GM12873 (cell line): ENCODE measurements around the gene SIGLEC1.

Experiments
- TF ChIP-seq, protein P1 (sequence below): IDR thresholded peaks from 2 replicates; pipeline ENCODE4 v1.5.1; 2012; ENCODE audit warnings: low read depth, mild to moderate bottlenecking, moderate library complexity, low read length, control low read depth; ENCODE audit not compliant: insufficient read depth; ENCODE audit errors: missing control alignments

The SIGLEC1 gene

GRCh38 chr20:3738111-3739053 lies 26.0 kb upstream of the SIGLEC1 start:
- TF ChIP-seq, protein P1, sequence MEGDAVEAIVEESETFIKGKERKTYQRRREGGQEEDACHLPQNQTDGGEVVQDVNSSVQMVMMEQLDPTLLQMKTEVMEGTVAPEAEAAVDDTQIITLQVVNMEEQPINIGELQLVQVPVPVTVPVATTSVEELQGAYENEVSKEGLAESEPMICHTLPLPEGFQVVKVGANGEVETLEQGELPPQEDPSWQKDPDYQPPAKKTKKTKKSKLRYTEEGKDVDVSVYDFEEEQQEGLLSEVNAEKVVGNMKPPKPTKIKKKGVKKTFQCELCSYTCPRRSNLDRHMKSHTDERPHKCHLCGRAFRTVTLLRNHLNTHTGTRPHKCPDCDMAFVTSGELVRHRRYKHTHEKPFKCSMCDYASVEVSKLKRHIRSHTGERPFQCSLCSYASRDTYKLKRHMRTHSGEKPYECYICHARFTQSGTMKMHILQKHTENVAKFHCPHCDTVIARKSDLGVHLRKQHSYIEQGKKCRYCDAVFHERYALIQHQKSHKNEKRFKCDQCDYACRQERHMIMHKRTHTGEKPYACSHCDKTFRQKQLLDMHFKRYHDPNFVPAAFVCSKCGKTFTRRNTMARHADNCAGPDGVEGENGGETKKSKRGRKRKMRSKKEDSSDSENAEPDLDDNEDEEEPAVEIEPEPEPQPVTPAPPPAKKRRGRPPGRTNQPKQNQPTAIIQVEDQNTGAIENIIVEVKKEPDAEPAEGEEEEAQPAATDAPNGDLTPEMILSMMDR: no peak

GRCh38 chr20:3735768-3736167 lies 23.4 kb upstream of the SIGLEC1 start:
- TF ChIP-seq, protein P1: no peak

DNA sequence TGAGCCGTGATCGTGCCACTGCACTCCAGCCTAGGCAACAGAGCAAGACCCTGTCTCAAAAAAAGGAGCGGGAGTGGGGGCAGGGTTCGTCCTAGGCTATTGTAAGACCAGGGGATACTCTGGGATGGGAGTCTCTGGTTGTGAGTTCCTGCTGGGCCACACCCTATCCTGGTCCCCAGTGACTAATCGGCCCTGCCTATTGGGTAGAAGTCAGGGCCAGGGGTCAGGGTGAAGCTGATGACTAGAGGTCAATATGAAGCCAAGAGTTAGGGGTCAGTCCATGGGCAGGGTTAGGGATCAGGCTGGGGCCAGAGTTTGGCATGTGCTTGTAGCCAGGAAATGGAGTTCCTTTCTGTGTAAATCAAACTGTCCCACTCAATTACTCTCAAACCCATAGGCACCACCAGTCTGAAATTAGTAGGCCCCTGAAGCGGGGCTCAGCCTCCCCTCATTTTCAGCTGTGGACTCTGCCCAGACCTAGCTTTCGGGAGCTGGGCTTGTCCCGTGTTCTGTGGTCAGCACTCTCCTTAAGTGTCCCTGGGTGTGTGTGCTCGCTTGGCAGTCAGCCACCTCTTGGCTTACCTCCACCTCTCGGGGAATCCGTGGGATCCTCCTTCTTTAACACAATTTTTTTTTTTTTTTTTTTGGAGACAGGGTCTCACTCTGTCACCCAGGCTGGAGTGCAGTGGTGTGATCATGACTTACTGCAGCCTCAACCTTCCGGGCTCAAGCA lies 21.9 kb upstream of the SIGLEC1 start:
- TF ChIP-seq, protein P1: no peak

DNA sequence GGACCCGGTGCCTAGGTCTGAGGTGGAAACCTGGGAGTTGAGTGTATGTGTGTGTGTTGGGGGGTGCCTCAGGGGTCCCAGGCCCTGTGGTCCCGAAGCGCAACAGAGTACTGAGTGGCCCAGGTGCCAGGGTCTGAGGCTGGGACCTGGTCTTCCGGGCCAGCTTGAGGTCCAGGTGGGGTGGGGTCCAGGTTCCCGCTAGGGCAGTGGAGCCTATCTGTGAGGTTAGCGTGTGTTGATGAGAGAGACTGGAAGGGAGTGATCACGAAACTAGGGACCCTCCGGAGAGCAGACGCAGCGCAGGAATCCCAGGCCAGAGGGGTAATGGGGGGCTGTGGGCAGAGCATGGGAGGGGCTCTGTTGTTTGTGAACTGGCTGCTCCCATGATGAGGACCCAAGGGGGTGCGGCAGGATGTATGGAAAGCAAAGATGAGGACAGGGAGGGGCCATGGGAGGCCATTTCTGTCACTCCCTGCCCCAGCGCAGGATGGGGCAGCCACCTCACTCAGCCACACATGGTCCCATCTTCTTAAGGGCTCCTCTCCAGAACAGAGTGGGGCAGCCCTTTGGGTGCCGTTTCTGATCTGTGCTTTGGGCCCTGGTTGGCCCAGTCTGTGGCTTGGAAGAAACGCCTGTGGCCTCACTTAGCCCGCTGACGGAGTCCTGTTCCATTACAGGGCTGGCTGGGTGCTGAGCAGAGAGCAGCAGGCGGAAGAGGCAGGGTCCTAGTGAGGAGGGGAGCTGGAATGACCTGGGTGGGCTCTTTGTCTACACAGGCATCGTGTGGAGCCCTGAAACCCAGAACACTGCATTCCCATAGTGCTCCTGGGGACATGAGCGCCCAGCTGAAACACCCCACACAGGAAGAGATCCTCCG lies 21.0 kb upstream of the SIGLEC1 start:
- TF ChIP-seq, protein P1: no peak

GRCh38 chr20:3732327-3733118 lies 20.1 kb upstream of the SIGLEC1 start, which contains the start of gene HSPA12B:
TSS of gene HSPA12B (plus strand) at chr20:3732685. CDS start at chr20:3738675, 5,990 bp downstream.
- TF ChIP-seq, protein P1: no peak

DNA sequence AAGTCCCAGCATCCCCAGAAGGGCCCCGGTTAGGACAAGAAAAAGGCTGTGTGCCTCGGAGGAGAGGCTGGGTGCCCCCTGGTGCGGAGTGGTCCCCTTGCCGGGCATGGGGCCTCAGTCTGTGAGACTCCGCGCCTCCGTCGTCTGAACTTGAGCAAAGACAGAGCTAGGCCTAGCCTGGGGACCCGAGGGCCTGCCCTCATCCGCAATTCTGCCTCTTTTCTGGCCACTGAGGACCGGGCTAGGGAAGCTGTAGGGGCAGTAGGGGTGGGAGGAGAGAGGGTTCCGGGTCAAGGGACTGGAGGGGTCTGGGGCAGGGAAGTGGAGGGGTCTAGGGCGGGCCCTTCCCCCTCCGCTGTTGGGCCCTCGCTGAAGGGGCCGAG lies 19.5 kb upstream of the SIGLEC1 start:
- TF ChIP-seq, protein P1: no peak
